ENCODE results near the gene SORBS2. TPM values are rescaled to one million over a fixed set of nuclear protein-coding genes. Genes with fewer than 3 reads are reported as not detected.

Gene SORBS2
- total RNA-seq, 1 experiment from 2014 or later, result 8.4 TPM

GRCh38 chr4:185838104-185838452, 26.1 kb upstream of the SORBS2 start:
- Histone ChIP-seq H3K4me3 (ENCODE audit: low read depth in 2 of 2, low read length in 2 of 2) (no peak overlapping the region), H3K9me3 (ENCODE audit: control insufficient read depth, insufficient read depth, low read depth, low read length) (no peaks in the 10 kb centered on the region), H3K27me3 (ENCODE audit: control insufficient read depth, insufficient read depth, low read length) (no peaks in the 10 kb centered on the region), H3K36me3 (ENCODE audit: control insufficient read depth, insufficient read depth, low read length) (no peaks in the 10 kb centered on the region), H3K27ac (ENCODE audit: low read length) (peak overlapping the region; percentile 86), H3K4me1 (ENCODE audit: control insufficient read depth, insufficient read depth, low read length) (peaks cover 27% of the 10 kb centered on the region)
- TF ChIP-seq REST (IDR thresholded peaks at IDR 0.05; ENCODE audit: insufficient read depth in 1 of 2, low read depth in 2 of 2, low read length in 1 of 2), result no peak
- POLR2A ChIA-PET, result no interaction called here
- ATAC-seq (no peak), DNase-seq (ENCODE audit: low read depth, low spot score) (no peak)
- intact Hi-C loops (cut with micrococcal nuclease; ENCODE audit: unreplicated experiment) (no loop called here), in situ Hi-C loops (cut with HindIII; ENCODE audit: low pct_unique_long_range_greater_than_20kb, low sequenced_read_pairs) (no loop called here)
- no TSS peak for BruUV-seq (replicated peaks)
- CTCF ChIA-PET, result no interaction called here

- no peak overlapping the region for H3K4me3 ChIP-seq (ENCODE audit: low read depth in 2 of 2, low read length in 2 of 2)
- CTCF ChIA-PET, result no interaction called here
- POLR2A ChIA-PET, result no interaction called here
- intact Hi-C loops (cut with micrococcal nuclease; ENCODE audit: unreplicated experiment), result no loop called here
- H3K4me1 ChIP-seq (ENCODE audit: control insufficient read depth, insufficient read depth, low read length), result peaks cover 27% of the 10 kb centered on the region
- H3K9me3 ChIP-seq (ENCODE audit: control insufficient read depth, insufficient read depth, low read depth, low read length), result no peaks in the 10 kb centered on the region
- ATAC-seq (no peak), DNase-seq (ENCODE audit: low read depth, low spot score) (no peak)
- TF ChIP-seq CTCF (IDR thresholded peaks at IDR 0.05) (no peak), TCF7L2 (IDR thresholded peaks at IDR 0.05; ENCODE audit: low read depth, low read length) (no peak), POLR2AphosphoS5 (IDR thresholded peaks at IDR 0.05; ENCODE audit: low read depth, low read length) (no peak), SIN3A (IDR thresholded peaks at IDR 0.05; ENCODE audit: borderline replicate concordance, insufficient read depth, low read depth, low read length) (no peak), REST (IDR thresholded peaks at IDR 0.05; ENCODE audit: insufficient read depth in 1 of 2, low read depth in 2 of 2, low read length in 1 of 2) (no peak)
- H3K27me3 ChIP-seq (ENCODE audit: control insufficient read depth, insufficient read depth, low read length), result no peaks in the 10 kb centered on the region
- no TSS peak for BruUV-seq (replicated peaks)
- no peaks in the 10 kb centered on the region for H3K36me3 ChIP-seq (ENCODE audit: control insufficient read depth, insufficient read depth, low read length)
- in situ Hi-C loops (cut with HindIII; ENCODE audit: low pct_unique_long_range_greater_than_20kb, low sequenced_read_pairs), result no loop called here
- H3K27ac ChIP-seq (ENCODE audit: low read length), result peak overlapping the region; percentile 86; the same call in 1 of the 2 replicates
Observed at GRCh38 chr4:185837415-185838103, 25.6 kb upstream of the SORBS2 start.
